NCI-H446 treated with DMSO at 0.1 percent for 48 hours (cell line): Measurements from ENCODE around the gene CTDSP2.
A peak's percentile ranks its signal among the peaks of the same experiment; 100 is the strongest.
"Not testable (repeated sequence)": the region's sequence is repeated elsewhere in the genome, so short reads cannot be mapped to it uniquely, and the experiment has no call there.

Experiments used
- DNase-seq: peaks from one replicate; lab custom pipeline; 2025; lab: John Stamatoyannopoulos, UW

Gene CTDSP2, protein sequence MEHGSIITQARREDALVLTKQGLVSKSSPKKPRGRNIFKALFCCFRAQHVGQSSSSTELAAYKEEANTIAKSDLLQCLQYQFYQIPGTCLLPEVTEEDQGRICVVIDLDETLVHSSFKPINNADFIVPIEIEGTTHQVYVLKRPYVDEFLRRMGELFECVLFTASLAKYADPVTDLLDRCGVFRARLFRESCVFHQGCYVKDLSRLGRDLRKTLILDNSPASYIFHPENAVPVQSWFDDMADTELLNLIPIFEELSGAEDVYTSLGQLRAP

DNA sequence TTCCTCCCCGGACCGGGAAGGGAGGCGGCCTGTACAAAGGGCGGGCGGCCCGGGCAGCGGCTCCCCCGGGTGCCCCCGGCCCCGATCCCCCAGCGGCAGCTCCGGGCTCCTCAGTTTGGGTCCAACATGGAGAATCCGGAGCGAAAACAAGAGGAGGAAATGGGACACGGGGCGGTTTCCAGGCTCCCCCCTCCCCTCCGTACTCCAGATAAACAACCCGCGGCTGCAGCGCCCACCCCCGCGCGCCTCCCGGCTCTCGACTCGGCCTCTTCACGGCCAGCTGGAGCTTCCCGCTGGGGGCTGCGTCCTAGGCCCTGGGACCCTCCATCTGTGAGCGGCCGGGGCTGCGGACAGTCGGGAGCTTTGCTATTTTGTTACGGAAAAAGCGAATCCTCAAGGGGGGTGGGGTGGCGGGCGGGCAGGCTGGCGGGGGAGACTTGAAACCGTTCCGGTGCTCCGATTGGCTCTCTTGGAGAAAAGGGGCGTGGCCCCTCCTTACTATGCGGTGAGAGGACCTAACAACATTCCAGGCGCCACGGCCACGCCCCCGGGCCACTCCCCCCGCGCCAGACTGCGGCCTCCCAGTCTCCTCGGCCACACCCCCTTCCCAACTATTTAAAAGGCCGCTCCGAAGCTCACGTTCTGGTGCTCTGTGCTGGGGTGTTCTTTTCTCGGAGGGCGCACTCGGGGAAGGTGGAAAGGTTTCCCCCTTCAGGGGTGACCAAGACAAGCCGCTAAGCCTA lies at the start of gene CTDSP2:
Gene CTDSP2, minus strand, starts transcription at position 153 of the 743 bp plus-strand sequence. CDS start 294 bp downstream, outside the sequence.
- DNase-seq, result peak; percentile 94

DNA sequence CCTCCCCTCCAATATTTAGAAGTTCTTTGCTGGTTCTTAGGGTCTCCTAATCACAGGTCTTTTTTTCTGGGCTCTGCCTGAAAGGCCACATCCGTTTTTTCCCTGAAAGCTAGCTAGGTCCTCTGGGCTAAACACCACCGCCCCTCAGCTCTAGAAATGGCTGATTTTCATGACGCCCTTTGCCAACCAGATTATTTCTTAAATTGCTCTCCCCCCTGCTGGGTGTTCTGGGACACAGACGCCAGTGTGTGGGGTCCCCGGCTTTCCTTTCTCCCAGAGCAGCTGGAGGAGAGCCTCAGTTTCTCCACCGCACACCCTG lies 49.5 kb upstream of the CTDSP2 start:
- no peak for DNase-seq

DNA sequence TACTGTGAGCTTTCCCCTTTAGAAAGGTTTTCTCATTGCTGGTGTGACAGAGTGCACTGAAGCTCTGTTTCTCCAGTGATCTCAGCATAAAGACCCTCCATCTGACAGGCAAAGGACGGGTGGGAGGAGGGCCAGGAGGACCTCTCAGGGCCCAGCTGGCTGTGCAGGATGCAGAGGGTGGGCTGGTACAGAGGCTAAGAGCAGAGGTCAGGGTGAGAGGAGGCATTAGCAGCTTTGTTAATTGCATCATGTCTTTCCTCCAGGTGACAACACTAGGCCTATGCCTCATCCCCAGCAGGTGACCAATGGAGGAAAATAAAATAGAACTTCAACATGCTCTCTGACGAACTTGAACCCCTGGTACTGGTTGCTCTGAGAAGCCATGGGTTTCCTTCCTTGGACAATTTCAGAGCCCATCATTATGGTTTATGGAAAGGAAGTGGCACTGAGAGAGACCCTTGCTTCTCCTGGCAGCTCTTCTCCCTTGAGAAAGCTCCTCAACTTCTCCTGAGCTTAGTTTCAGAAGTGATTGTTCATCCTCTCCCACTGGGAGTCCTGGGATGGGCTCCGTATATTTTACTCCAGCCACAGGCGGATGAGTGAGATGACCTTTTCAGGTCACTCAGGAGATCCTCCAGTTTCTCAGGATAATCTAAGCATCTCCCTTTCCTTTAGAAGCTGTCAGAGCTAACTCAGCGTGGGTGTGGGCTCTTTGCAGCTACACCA lies 49.0 kb upstream of the CTDSP2 start:
- no peak for DNase-seq

DNA sequence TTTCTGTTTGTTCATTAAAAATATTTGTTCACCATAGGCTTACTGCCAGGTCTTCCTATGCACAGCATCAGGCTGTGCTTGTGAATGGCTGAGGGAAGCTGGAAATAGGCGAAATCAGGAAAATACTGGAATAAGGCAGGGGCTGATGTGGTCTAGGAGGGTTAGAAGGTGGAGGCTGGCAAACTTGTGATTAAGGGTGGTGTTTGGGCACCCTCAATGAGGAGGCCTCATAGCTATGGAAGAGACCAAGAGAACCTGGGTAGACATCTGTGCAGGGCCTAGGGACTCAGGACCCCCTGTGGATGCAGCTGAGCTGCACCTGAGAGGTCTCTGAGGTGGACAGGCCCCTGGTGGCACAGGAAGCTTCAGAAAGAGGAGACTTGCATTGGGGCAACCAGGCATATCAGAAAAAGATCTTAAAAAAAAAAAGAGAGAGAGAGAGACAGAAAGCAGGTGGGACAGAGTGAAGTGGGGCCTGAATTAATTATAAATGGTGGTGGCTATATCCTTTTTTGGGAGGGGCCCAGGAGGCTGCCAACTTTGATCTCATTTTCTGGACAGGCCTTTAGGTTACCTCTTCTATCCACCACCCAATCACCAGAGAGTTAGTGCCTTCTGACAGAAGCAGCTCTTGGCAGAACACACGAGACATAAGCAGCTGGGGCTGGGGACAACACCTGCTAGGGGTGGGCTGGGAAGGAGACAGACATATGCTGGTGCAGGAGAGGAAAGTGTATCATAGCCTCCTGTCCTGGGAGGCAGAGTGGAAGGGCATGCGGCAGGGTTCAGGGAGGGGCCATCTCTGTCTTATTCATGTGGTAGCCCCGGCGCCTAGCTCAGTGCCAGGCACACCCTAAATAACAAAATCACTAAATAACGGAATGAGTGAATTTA lies 48.1 kb upstream of the CTDSP2 start:
- peak; percentile 91 for DNase-seq

DNA sequence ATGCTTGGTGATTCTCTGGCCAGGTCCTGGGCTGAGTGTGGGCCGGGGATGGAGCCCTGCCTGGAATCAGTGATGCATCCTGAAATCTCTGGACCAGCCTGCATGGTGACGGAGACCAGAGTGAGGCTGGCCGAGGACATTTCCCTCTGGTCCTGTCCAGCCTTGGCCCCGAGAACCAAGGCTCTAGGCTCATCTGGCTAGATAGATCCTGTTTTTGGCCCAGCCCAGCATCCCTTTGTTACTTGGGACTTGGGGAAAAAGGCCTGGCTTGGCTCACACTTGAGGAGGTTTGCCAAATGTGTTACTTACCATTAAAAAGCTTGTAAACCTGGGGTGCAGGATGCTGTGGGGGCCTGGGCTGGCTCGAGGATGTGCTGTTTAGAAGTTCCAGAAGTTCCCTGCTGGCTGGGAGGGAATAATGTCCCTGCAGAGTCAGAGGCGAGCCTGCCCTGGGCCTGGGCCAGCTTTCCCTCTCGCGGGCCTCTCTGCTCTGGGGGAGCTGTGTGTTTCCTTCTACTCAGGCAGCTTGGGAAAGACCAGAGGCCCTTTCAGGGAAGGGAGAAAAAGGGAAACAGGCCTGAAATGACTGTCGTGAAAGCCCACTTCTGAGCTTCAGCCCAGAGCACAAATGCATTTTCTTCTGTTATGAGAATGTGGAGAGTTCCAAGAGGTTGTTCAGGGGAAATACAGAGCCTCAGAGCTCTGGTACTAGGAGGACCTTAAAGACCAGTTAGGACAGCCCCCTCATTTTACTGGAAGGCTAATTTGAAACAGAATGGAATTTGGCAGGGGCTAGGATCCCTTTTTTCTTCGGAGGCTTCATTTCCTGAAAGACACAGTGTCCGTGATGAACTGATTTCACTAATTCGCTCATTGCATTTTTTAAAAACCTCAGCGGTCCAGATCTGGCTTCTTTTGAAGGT lies 47.2 kb upstream of the CTDSP2 start:
- DNase-seq, result peak; percentile 88

DNA sequence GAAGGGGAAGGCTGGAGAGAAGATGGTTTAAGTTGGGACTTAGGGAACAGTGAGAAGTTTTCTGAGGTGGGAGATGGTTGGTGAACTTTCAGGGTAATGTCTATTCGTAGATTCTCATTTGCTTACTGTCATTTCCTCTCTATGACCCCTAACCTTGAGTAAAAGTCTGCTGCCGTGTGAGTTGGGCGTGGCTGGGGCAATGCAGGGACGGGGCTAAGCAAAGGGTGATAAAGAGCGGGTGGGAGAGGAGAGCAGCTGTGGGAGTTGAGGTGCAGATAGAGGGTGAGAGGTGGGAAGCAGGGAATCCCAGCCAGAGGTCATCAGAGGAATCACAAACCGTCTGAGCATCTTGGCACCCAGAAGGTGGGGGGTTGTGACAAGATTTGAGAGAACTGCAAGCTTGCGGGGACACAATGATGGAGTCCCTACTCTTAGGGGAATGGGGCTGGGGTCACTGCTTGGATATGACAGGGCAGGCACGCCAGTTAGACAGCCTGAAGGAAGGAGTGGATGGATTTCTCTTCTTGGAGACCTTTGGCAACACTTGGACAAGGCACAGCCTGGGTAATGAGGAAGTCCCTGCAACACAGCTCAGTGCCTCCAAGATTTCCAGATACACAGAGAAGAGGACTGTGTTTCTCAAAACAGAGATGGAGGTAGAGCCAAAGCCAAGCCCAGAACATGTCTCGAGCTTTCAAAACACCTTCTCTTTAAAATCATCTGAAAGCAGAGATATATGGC lies 45.9 kb upstream of the CTDSP2 start:
- DNase-seq, result no peak

DNA sequence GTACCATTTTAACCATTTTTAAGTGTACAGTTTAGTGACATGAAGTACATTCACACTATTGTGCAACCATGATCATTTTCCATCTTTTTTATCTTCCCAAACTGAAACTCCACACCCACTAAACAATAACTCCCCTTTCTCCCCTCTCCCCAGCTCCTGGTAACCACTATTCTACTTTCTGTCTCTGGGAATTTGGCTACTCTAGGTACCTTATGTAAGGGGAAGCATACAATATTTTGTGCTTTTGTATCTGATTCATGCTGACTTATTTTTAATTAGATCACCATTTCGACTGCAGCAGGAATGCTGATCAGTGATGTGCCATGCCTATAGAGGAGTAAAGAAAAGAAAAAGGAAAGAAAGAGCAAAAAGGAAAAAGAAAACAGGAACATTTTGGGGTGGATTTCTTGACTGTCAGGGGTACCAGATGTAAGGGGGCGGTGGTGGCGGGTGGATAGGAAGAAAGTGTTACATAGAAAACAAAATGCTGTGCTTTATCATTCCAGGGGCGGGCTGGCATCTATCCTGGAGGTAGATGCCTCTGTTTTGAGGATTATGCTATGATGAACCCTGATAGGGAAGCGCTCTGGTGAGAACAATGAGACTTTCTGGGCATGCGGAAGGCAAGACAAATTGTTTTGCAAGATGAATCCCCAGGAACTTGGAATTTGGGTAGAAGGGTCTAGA lies 45.2 kb upstream of the CTDSP2 start:
- no peak for DNase-seq

DNA sequence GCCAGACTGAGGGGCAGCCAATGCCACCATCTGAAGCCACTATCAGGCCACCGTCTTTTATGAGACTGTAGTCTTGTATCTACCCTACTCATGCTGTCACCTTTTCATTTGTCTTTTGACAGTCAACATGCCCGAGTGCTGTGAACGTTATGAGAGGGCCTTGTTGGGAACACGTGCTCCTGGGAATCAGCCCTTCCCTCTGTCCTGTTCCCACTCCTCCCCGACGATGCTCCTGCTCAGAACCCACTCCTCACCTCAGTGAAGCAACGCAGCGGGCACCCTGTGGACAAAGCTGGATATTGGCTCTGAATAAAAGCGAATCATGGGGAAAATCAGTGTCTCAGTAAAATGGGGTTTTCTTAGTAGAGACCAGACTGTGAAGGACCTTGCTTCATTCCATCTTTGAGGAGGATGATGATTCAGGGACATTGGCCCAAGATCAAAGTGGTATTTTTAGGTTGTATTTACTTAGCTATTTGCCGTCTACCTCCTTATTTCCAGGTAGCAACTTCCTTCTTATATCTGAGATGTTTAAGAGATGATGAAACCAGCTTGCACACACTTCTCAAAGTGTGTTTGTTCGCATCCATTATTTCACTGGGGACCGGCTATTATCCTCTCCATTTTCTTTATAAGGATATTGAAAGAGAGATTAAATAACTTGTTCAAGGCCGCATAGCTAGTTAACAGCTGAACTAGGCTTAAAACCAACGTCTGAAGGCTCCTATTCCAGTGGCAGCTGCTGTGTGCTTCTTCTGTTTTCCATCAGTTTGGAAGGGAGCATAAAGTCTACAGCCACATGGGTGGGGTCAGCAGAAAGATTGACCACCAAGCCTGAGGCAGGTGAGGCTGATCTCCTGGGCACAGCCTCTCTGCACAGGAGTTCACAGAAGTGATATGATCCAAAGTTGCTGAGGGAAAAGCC lies 43.9 kb upstream of the CTDSP2 start:
- DNase-seq, result no peak

DNA sequence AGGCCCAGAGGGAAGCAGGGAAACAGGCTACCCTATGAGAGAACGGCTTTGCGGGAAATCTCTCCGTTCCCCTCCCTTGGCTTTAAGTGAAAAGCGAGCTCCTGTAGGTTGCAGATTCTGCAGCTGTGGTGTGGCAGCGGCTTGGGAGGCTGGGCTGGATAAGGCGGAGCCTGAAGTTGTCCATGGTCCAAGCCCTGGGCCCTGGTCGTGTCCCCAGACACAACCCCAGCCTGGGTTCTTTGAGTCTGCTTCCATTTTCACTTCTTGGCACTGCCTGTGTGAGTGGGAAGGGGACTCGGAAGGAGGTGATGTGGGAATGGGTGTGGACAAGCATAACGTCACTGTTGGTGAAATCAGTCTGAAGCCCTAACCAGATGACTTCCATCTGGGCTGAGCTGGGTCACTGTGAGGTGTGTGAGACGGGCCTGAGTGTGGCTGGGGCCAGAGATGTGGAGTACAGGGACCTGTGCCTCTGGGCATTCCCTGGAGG lies 43.0 kb upstream of the CTDSP2 start:
- no peak for DNase-seq

DNA sequence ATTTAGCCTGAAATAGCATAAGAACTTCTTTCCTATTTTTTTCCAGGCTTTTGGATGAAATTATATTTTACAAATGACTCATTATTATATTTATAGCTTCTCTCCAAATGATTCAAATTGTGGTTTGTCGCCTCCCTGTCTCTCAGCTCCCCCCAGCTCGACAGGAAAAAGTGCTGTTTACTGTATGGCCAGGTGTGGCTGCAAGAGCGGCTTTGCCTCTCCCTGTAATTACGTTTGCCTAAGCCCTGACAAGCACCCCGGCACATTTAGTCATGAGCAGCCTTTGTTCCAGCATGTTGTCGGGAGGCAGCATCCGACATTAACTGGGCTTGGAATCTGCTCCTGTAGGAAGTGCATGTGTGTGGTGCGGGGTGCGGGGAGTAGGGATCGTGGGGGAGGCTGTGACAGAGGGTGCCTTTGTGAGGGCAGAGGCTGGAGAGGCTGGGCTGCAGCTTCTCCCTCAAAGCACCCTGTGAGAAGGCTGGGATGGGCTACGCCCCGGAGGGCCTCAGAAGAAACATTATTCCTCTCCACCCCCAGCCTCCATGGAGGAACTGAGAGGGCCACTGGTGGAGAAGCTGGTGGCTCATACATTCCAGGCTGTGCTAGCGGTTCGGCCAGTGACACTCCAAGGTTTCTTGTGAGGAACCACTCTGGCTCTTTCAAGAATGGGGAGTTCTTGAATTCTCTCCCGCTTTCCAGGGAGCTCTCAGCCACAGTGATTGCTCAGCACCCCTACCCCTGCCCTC lies 42.1 kb upstream of the CTDSP2 start:
- DNase-seq, result no peak

DNA sequence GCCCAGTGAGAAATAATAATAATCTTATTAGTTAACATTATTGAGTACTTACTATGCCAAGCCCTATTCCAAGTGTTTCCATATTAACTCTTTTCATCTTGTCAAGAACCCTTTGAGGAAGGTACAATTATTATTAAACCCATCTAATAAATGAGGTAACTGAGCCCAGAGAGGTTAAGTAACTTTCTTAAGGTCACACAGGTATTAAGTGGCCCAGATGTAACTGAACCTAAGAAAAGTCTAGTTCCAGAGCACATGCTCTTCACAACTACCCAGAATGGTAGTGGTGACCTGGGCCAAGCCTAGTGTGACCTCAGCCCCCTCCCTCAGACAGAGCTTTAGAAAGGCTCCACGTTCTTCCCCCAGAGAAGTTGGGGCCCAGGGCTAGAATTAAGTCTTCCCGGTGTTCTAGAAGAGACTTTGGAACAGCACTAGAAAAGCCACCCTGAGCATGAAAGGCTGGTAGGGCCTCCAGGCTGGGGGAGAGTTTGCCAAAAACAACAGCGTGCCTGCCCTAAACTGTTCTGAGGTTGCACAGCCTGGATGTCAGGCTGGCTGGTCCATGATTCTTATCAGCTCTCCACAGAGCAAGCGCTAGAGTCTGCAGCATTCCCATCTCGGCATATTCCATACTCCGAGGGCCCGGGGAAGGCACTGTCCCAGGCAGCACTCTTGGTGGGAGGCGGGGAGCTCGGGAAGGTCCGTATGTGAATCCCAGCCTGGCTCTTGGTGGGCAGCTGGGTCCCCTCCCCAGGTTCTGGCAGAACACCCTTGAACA lies 41.3 kb upstream of the CTDSP2 start:
- no peak for DNase-seq

DNA sequence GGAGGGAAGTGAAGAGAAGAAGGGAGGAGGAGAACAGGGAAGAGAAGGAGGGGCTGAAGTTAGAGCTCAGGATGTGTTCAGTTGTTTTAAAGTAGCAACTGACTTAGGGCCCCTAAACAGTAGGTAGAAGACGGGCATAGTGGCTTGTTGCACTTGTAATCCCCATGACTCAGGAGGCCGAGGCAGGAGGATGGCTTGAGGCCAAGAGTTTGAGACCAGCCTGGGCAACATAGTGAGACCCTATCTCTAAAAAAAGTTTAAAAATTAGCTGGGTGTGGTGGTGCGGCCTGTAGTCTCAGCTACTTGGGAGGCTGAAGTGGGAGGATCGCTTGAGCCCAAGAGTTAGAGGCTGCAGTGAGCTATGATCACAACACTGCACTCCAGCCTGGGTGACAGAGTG lies 40.4 kb upstream of the CTDSP2 start:
- DNase-seq, result not testable (repeated sequence)

DNA sequence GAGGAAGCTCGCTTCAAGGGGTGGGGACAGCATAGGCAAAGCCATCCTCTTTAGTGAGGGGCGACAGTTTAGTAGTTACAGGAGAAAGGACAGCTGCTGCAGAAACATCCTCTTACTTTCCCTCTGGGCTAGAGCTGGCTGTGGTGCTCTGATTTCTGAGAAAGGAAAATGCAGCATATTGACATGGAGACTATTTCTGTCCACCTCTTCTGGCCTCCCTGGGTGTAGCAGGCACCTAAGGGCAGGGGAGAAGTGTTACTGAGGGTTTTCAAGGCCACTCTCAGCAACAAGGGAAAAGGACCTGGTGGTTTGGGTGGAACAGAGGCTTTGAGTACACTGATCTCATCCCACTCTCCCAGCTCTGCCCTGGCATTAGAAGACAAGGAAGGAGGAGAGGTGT lies 40.0 kb upstream of the CTDSP2 start:
- no peak for DNase-seq

DNA sequence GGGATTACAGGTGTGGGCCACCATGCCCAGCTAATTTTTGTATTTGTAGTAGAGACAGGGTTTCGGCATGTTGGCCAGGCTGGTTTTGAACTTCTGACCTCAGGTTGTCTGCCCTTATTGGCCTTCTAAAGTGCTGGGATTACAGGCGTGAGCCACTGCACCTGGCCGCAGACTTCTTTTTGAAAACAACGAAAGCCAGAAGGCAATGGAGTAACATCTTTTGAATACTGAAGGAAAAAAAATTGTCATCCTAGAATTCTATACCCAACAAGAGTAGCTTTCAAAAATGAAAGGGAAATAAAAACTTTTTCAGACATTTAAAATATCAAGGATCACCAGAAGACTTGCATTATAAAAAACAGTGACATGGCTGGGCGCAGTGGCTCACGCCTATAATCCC lies 38.7 kb upstream of the CTDSP2 start:
- DNase-seq, result no peak

DNA sequence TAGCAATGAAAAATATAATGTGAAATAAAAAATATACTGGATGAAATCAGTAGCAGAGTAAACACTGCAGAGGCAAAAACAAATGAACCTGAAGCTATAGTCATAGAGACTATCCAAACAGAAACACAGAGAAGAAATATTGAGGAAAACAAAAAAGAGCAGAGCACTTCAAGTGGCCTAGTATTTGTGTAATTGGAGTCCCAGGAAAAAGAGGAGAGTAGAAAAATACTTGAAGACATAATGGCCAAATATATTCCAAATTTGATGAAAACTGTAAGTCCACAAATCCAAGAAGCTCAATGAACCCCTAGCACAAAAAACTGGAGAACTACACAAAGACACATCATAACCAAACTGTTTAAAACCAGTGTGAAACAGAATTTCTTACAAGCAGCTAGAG lies 37.2 kb upstream of the CTDSP2 start:
- no peak for DNase-seq

DNA sequence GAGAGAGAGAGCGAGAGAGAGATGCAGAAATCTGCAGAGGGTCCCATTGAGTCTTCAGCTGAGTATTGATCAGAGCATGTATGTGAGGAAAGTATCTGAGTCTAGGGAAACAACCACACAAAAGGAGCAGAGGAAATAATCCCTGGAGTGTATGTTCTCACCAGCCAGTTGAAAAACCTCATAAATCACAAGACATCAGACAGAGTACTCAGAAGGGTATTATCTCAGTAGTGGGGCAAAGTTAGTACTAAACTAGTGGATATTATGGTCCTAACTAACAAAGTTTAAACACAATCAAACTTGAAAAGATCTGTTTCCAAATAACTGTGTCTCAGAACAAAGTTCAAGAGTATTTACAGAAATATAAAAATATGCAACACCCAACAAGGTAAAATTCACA lies 36.5 kb upstream of the CTDSP2 start:
- no peak for DNase-seq

DNA sequence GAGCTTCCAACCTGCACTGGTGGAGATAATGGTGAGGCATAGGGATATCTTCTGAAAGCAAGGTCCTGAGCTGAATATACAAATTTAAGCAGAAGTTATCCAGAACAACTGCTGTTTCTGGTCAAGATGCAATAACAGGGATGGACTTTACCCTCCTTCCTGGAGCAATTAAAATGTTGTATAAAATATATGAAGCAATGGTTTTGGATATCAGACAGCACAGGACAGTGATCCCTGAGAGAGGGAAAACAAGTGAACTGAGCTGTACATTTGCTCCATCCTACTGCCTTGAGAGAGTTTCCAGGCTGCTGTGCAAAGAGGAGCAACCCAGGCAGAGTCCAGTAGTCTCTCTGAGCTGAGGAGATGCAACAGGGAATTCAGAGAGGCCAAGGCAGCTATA lies 36.0 kb upstream of the CTDSP2 start:
- no peak for DNase-seq
